IgD-negative memory B cell (primary cell): ENCODE results near the gene ST3GAL4. TPM values are rescaled to one million over a fixed set of nuclear protein-coding genes. Genes with fewer than 3 reads are reported as not detected.
A peak's percentile ranks its signal among the peaks of the same experiment; 100 is the strongest.

Source experiments
- H3K27ac Mint-ChIP-seq, 3 donors: one replicate each; pipeline ENCODE4 v1.8.0; 2020 to 2022; ENCODE audit warnings: mild to moderate bottlenecking in 3 of 3, mixed read lengths in 3 of 3, moderate library complexity in 1 of 3
- H3K27me3 Mint-ChIP-seq: one replicate; pipeline ENCODE4 v1.8.0; 2021; ENCODE audit warnings: mixed read lengths
- H3K36me3 Mint-ChIP-seq: one replicate; pipeline ENCODE4 v1.8.0; 2020; ENCODE audit warnings: mild to moderate bottlenecking, mixed read lengths
- H3K4me1 Mint-ChIP-seq, 3 donors: one replicate each; pipeline ENCODE4 v1.8.0; 2020 to 2022; ENCODE audit warnings: mixed read lengths in 3 of 3, mild to moderate bottlenecking in 1 of 3
- H3K4me3 Mint-ChIP-seq, 4 donors: one replicate each; pipeline ENCODE4 v1.8.0; 2020 to 2022; ENCODE audit warnings: mild to moderate bottlenecking in 4 of 4, mixed read lengths in 4 of 4, moderate library complexity in 3 of 4
- H3K9me3 Mint-ChIP-seq, 3 donors: one replicate each; pipeline ENCODE4 v1.8.0; 2020 to 2021; ENCODE audit warnings: mixed read lengths in 3 of 3, mild to moderate bottlenecking in 1 of 3
- polyA plus RNA-seq: library from polyadenylated mRNA; unstranded; fragments of 300-500 nt; fragmentation: Illumina TruSeq; gene quantifications from one replicate; pipeline ENCODE4 v1.2.3, GENCODE V29; 2021

Gene ST3GAL4
- polyA plus RNA-seq, 1 donor from 2014 or later = 3.6 TPM

- Mint-ChIP-seq H3K27me3 (no peaks in the 10 kb centered on the region), H3K9me3 (no peaks in the 10 kb centered on the region), H3K4me3 (no peak overlapping the region), H3K27ac (no peak overlapping the region), H3K36me3 (peaks cover 5% of the 10 kb centered on the region), H3K4me1 (peaks cover 0 to 2% (median 0%) of the 10 kb centered on the region in 3 donors)
Measured at GRCh38 chr11:126347751-126348668, 7.5 kb upstream of the ST3GAL4 start.

- Mint-ChIP-seq H3K9me3 (no peaks in the 10 kb centered on the region), H3K4me1 (peaks cover 0 to 2% (median 0%) of the 10 kb centered on the region in 3 donors), H3K27ac (peak overlapping the region in 1 of 3 donors; percentile 17), H3K4me3 (no peak overlapping the region), H3K27me3 (peaks cover 1% of the 10 kb centered on the region), H3K36me3 (peaks cover 5% of the 10 kb centered on the region)
Measured at GRCh38 chr11:126348806-126349582, 6.5 kb upstream of the ST3GAL4 start.

DNA sequence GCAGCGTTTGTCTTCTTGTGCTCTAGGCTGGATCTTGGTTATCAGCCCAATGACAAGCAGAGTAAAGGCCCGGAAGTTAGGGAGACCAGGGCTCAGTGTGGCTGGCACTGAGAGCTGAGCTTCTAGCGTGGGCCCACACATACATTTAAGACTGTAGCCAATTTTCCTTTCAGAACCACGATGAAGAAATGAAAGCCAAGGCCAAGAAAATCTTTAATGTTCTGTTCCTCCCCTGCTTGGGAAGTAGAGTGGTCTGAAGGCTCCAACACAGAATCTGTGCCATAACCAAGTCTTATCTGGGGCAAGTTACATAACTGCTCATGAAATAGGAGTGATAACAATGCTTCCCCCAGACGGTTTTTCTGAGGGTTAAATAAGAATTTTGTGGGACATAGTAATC, 4.7 kb upstream of the ST3GAL4 start:
- H3K4me3 Mint-ChIP-seq = no peak overlapping the region
- H3K4me1 Mint-ChIP-seq = peaks cover 4 to 7% (median 5%) of the 10 kb centered on the region in 3 donors
- H3K9me3 Mint-ChIP-seq = no peaks in the 10 kb centered on the region
- H3K27me3 Mint-ChIP-seq = peaks cover 2% of the 10 kb centered on the region
- peaks cover 5% of the 10 kb centered on the region for H3K36me3 Mint-ChIP-seq
- H3K27ac Mint-ChIP-seq = no peak overlapping the region

DNA sequence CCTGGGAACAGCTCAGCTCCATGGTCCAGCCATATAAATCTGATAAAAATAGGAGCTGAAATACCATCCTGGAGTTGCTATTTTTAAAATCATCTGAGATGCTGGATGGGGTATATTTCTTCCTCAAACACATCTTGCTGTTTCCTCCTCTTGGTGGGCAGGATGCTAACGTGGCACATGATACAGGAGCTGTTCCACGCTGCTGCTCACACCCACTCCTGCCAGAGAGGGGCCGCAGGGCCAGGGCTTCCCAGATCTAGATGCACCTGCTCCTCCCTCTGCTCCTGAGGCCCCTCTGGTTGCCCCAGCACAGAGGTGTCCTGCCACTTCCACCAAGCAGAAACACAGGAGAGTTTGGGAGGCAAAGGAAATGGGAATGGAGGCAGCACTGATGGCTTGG, 3.3 kb upstream of the ST3GAL4 start:
- peaks cover 5% of the 10 kb centered on the region for H3K36me3 Mint-ChIP-seq
- H3K27ac Mint-ChIP-seq = peak overlapping the region in 1 of 3 donors; percentile 31
- no peaks in the 10 kb centered on the region for H3K9me3 Mint-ChIP-seq
- no peak overlapping the region for H3K4me3 Mint-ChIP-seq
- peaks cover 2% of the 10 kb centered on the region for H3K27me3 Mint-ChIP-seq
- peaks cover 4 to 7% (median 5%) of the 10 kb centered on the region in 3 donors for H3K4me1 Mint-ChIP-seq

DNA sequence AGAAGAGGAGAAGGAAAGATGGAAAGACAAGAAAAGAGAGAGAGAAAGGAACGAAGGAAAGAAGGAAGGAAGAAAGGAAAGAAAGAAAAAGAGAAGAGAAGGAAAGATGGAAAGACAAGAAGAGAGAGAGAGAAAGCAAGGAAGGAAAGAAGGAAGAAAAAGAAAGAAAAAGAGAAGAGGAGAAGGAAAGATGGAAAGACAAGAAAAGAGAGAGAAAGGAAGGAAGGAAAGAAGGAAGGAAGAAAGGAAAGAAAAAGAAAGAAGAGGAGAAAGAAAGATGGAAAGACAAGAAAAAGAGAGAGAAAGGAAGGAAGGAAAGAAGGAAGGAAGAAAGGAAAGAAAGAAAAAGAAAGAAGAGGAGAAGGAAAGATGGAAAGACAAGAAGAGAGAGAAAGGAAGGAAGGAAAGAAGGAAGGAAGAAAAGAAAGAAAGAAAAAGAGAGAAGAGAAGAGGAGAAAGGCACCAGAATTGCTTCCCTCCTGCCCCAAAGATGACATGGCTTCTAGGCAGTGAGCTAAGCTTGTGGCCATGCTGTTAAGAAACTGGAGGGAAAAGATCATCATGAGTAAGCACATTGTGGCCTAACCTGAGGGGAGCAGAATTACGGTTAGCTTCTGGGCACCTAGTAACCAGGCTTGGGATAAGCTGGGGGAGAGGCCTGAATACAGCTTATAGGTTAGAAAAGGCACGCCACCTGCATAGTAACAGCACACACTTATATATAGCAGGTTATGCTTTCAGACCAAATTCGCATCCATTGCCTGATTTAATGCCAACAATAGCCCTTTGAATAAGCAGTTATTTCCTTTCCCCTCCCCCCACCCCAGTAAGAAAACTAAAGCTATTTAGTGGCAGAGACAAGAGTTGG, 2.3 kb upstream of the ST3GAL4 start:
- Mint-ChIP-seq H3K27ac (peak overlapping the region in 1 of 3 donors; percentile 84), H3K4me3 (peak overlapping the region in 3 of 4 donors; percentile 65 to 90 (median 69)), H3K27me3 (peaks cover 2% of the 10 kb centered on the region), H3K4me1 (peaks cover 4 to 7% (median 5%) of the 10 kb centered on the region in 3 donors), H3K36me3 (peaks cover 5% of the 10 kb centered on the region), H3K9me3 (no peaks in the 10 kb centered on the region)

DNA sequence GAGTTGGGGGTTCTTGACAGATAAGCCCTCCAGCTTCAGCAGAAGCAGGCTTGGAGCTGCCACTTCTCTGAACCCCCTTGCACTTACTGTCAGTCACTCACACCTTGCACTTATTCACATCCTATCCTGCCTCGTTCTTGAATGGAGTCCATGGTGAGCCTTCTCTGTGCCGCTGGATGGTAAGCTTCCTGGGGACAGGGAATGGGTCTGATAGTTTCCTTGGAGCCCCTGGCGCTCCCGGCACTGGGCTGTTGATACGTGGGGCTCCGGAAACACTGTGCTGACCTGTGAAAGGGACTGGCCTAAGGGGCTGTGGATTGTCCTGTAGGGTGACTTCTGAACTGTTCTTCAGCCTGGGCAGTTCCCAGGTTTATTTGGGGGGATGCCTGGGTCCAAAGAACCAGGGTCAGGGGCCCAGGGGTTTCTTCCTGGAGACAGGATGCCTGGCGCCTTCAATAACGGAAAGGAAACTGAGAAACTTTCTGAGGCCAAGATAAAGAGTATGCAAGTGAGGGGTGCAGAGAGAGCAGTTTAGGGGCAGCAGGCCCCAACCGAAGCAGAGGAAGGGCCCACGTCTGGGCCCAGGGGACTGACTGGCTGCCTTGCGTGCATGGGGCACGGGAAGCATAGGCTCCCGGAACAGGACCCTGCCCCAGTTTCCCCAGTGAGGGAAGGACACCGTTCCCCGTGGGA, 709 bp upstream of the ST3GAL4 start:
- Mint-ChIP-seq H3K4me3 (peak overlapping the region; percentile 85 to 94 (median 89)), H3K27ac (peak overlapping the region in 1 of 3 donors; percentile 92), H3K27me3 (peaks cover 2% of the 10 kb centered on the region), H3K36me3 (peaks cover 5% of the 10 kb centered on the region), H3K9me3 (no peaks in the 10 kb centered on the region), H3K4me1 (peaks cover 4 to 7% (median 5%) of the 10 kb centered on the region in 3 donors)

GRCh38 chr11:126355926-126356897, 726 bp downstream of the ST3GAL4 start:
- peak overlapping the region; percentile 71 to 88 (median 75) for H3K4me3 Mint-ChIP-seq
- no peaks in the 10 kb centered on the region for H3K9me3 Mint-ChIP-seq
- H3K27ac Mint-ChIP-seq = no peak overlapping the region
- H3K36me3 Mint-ChIP-seq = no peaks in the 10 kb centered on the region
- H3K4me1 Mint-ChIP-seq = peaks cover 4 to 7% (median 5%) of the 10 kb centered on the region in 3 donors
- H3K27me3 Mint-ChIP-seq = peaks cover 2% of the 10 kb centered on the region

GRCh38 chr11:126357055-126357962, 1.8 kb downstream of the ST3GAL4 start:
- Mint-ChIP-seq H3K36me3 (no peaks in the 10 kb centered on the region), H3K9me3 (no peaks in the 10 kb centered on the region), H3K4me1 (peaks cover 4 to 7% (median 5%) of the 10 kb centered on the region in 3 donors), H3K4me3 (peak overlapping the region in 2 of 4 donors; percentile 61 to 71), H3K27me3 (peaks cover 2% of the 10 kb centered on the region), H3K27ac (peak overlapping the region in 2 of 3 donors; percentile 67 to 91)

DNA sequence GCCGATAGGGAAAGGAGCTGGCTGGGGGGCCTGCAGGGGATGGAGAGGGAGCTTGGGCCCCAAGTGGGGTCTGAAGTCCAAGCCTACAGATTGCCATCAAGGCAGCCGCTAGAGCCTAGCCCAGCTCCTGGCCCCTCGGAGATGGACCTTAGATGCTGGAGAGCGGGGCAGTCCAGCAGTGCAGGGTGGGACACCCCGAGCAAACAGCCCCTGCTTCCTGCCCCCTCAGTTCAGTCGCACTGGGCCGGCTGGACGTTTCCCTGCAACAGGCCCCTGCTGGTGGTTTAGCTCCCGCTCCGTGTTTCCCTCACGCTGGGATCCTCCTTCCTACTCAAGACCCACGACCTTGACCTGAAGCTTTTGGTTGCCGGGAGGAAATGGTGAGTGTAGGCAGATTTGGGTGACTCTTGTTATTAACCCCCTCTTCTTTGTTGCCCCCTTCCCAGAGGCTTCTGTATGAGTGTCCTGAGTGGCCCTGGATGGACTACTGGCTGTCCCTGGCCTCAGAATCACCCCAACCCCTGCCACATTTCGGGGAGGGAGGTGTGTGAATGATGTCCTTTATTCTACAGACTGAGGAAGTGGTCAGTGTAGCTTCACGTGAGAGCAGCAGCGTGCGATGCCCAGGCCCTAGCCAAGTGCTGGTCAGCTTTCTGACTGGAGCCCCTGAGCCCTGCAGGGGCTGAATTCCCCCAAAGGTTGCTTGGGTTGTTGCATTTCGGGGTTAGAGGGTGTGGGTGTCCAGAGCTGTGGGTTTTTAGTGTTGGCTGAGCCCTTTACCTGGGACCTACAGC, 2.7 kb downstream of the ST3GAL4 start:
- Mint-ChIP-seq H3K27me3 (peaks cover 2% of the 10 kb centered on the region), H3K4me1 (peaks cover 4 to 5% (median 5%) of the 10 kb centered on the region in 3 donors), H3K27ac (peak overlapping the region in 2 of 3 donors; percentile 57 to 67), H3K4me3 (peak overlapping the region in 1 of 4 donors; percentile 71), H3K9me3 (no peaks in the 10 kb centered on the region), H3K36me3 (no peaks in the 10 kb centered on the region)

GRCh38 chr11:126358763-126359160, 3.3 kb downstream of the ST3GAL4 start:
- peaks cover 2% of the 10 kb centered on the region for H3K27me3 Mint-ChIP-seq
- H3K4me3 Mint-ChIP-seq = peak overlapping the region in 1 of 4 donors; percentile 55
- peak overlapping the region in 1 of 3 donors; percentile 57 for H3K27ac Mint-ChIP-seq
- peaks cover 4 to 5% (median 5%) of the 10 kb centered on the region in 3 donors for H3K4me1 Mint-ChIP-seq
- H3K36me3 Mint-ChIP-seq = peaks cover under 1% of the 10 kb centered on the region
- H3K9me3 Mint-ChIP-seq = no peaks in the 10 kb centered on the region

DNA sequence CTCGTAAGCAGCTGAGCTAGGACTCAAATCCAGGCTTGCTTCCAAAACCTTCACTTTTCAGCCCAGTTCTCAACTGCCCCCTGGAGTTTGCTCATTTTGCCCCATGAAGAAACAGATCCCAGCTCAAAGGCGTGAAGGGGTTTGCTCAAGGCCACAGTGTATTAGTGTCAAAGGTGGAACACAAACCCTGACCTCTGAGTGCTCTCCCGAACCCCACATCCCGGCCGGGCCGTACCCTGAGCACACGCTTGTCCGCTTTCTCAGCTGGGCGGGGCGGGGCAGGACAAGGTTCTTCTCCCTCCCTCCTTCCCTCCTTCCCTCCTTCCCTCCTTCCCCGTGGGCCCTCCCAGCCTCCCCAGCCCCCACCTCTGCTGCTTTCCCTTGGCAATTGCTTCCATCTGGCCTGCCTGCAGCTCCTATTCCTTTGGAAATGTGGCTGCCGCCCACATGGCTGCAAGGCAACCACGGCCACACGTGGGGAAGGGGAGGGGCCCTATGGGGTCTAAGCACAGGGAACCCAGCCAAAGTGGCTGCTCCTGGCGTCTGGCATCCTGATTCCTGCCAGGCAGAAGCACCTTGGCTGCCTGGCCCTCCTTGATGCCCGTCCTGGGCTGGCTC, 4.1 kb downstream of the ST3GAL4 start:
- peaks cover 3 to 5% (median 5%) of the 10 kb centered on the region in 3 donors for H3K4me1 Mint-ChIP-seq

More for the DNA sequence above, 4.1 kb downstream of the ST3GAL4 start:
- peaks cover 1% of the 10 kb centered on the region for H3K36me3 Mint-ChIP-seq
- H3K27me3 Mint-ChIP-seq = no peaks in the 10 kb centered on the region
- no peak overlapping the region for H3K27ac Mint-ChIP-seq
- peak overlapping the region in 1 of 4 donors; percentile 55 for H3K4me3 Mint-ChIP-seq
- H3K9me3 Mint-ChIP-seq = no peaks in the 10 kb centered on the region
